GM12878 (cell line): ENCODE measurements around the gene PAM. TPM values are rescaled to one million over a fixed set of nuclear protein-coding genes. Genes with fewer than 3 reads are reported as not detected.

ENCODE experiments used
- ATAC-seq: fragments of 200-7000 bp; cut with Tn5 transposase; 3 replicates; pipeline ENCODE4 v1.9.1; 2020; ENCODE audit warnings: mild to moderate bottlenecking, moderate library complexity
- BruUV-seq: library from RNA; stranded (reverse); fragments of 400-500 nt; replicated peaks from 2 replicates; lab custom pipeline; 2021; lab: Mats Ljungman, UMichigan
- CTCF ChIA-PET: fragments of 300-600 bp; sonication (Branson Sonifier 250); formaldehyde crosslinking; extraction: SDS; loops from one replicate; lab custom pipeline; 2021; ENCODE audit warnings: inconsistent platforms; lab: Yijun Ruan, JAX
- POLR2A ChIA-PET: fragments of 350-600 bp; formaldehyde crosslinking; extraction: SDS; loops from one replicate; lab custom pipeline; 2021; ENCODE audit warnings: inconsistent platforms; lab: Charles Lee
- RAD21 ChIA-PET: fragments of 300-600 bp; sonication (Branson Sonifier 250); formaldehyde crosslinking; loops from one replicate; lab custom pipeline; 2023; ENCODE audit warnings: antibody characterized with exemption; ENCODE audit not compliant: unreplicated experiment; lab: Charles Lee
- SMC1A ChIA-PET: fragments of 300-600 bp; sonication (Branson Sonifier 250); formaldehyde crosslinking; loops from one replicate; lab custom pipeline; 2023; ENCODE audit not compliant: unreplicated experiment, uncharacterized antibody; lab: Charles Lee
- DNase-seq: peaks from one replicate; pipeline ENCODE4 v3.0.0-alpha.2; 2011; ENCODE audit warnings: low read depth, low spot score
- FAIRE-seq: peaks from 3 replicates; lab custom pipeline; 2011; peaks lifted over from hg19 to GRCh38; lab: Jason Lieb, UNC
- H2AFZ ChIP-seq: 2 replicates; pipeline ENCODE4 v1.6.0; 2011; ENCODE audit warnings: low read depth, low read length, control low read depth; ENCODE audit not compliant: control insufficient read depth
- H3K27ac ChIP-seq: 2 replicates; pipeline ENCODE4 v1.5.1; 2011; ENCODE audit warnings: control low read depth; ENCODE audit not compliant: control insufficient read depth, insufficient read depth
- H3K27me3 ChIP-seq, 2 experiments: replicated peaks in 1 of 2; 2 replicates each; pipeline versions ENCODE4 v1.6.0 to v1.6.1; 2011; ENCODE audit warnings: low read length in 1 of 2; ENCODE audit not compliant: control insufficient read depth in 2 of 2, insufficient read depth in 2 of 2
- H3K36me3 ChIP-seq, 2 experiments: 2 replicates each; pipeline ENCODE4 v1.5.1; 2011; ENCODE audit warnings: low read length in 1 of 2; ENCODE audit not compliant: control insufficient read depth in 2 of 2, insufficient read depth in 2 of 2
- H3K4me1 ChIP-seq: 2 replicates; pipeline ENCODE4 v1.6.1; 2011; ENCODE audit warnings: mild to moderate bottlenecking, low read length, moderate library complexity, mixed read lengths; ENCODE audit not compliant: control insufficient read depth, insufficient read depth
- H3K4me2 ChIP-seq: 2 replicates; pipeline ENCODE4 v1.6.0; 2011; ENCODE audit warnings: control low read depth; ENCODE audit not compliant: control insufficient read depth, insufficient read depth
- H3K4me3 ChIP-seq: fragments of 200-600 bp; sonication (generic); 2 replicates; pipeline ENCODE4 v1.5.1; 2016
- H3K79me2 ChIP-seq: 2 replicates; pipeline ENCODE4 v1.6.0; 2011; ENCODE audit warnings: low read length; ENCODE audit not compliant: control insufficient read depth, insufficient read depth
- H3K9ac ChIP-seq: 2 replicates; pipeline ENCODE4 v1.8.0; 2011; ENCODE audit warnings: low read length, control low read depth, mixed read lengths; ENCODE audit not compliant: control insufficient read depth, insufficient read depth
- H3K9me3 ChIP-seq: replicated peaks from 3 replicates; pipeline ENCODE4 v1.5.1; 2011; ENCODE audit warnings: mild to moderate bottlenecking, low read length; ENCODE audit not compliant: control insufficient read depth, insufficient read depth
- H4K20me1 ChIP-seq: 2 replicates; pipeline ENCODE4 v1.6.0; 2011; ENCODE audit not compliant: control insufficient read depth, insufficient read depth
- CREB1 ChIP-seq: IDR thresholded peaks from 2 replicates; pipeline ENCODE4 v1.6.1; 2012; ENCODE audit warnings: low read depth, mild to moderate bottlenecking, inconsistent platforms
- ESRRA ChIP-seq: IDR thresholded peaks from 2 replicates; pipeline ENCODE4 v1.6.1; 2012; ENCODE audit warnings: mild to moderate bottlenecking, low read length, improper control_type of control experiment
- ETV6 ChIP-seq, 2 experiments: fragments of 450-650 bp in 1 of 2; IDR thresholded peaks in 1 of 2; conservative IDR thresholded peaks in 1 of 2; 2 replicates each; pipeline ENCODE4 v1.6.1; 2014; ENCODE audit warnings: antibody characterized with exemption in 1 of 2, borderline replicate concordance in 1 of 2, low read depth in 1 of 2, mild to moderate bottlenecking in 1 of 2, moderate library complexity in 1 of 2
- EZH2 ChIP-seq: IDR thresholded peaks from 2 replicates; pipeline ENCODE4 v1.6.1; 2012; ENCODE audit warnings: low read depth, mild to moderate bottlenecking, control low read depth, inconsistent platforms, low read length, borderline replicate concordance; ENCODE audit not compliant: control insufficient read depth
- FOS ChIP-seq: IDR thresholded peaks from 3 replicates; pipeline ENCODE4 v1.6.1; 2011; ENCODE audit warnings: borderline replicate concordance; ENCODE audit not compliant: insufficient read length; ENCODE audit errors: extremely low read depth
- MYC ChIP-seq: IDR thresholded peaks from 2 replicates; pipeline ENCODE4 v1.6.1; 2011; ENCODE audit warnings: mild to moderate bottlenecking, low read length, moderate library complexity, inconsistent platforms; ENCODE audit not compliant: insufficient read depth, insufficient replicate concordance, insufficient read length, severe bottlenecking
- NFYA ChIP-seq: IDR thresholded peaks from 2 replicates; pipeline ENCODE4 v1.6.1; 2011; ENCODE audit warnings: low read depth, mild to moderate bottlenecking, low read length, improper control_type of control experiment, borderline replicate concordance
- RELA ChIP-seq: fragments of 450-650 bp; IDR thresholded peaks from 2 replicates; pipeline ENCODE4 v1.8.0; 2014; ENCODE audit warnings: borderline replicate concordance; ENCODE audit not compliant: partially characterized antibody
- SREBF2 ChIP-seq: IDR thresholded peaks from 2 replicates; pipeline ENCODE4 v1.6.1; 2012; ENCODE audit warnings: mild to moderate bottlenecking, low read length
- WGBS: methylation state at CpG from one replicate; pipeline ENCODE4 v1.1.6; 2016; ENCODE audit warnings: low lambda C conversion rate; ENCODE audit not compliant: insufficient replicate concordance, insufficient coverage; ENCODE audit errors: missing lambda C conversion rate; 5-methylcytosine and 5-hydroxymethylcytosine counted together
- in situ Hi-C: fragments of 300-500 bp; cut with MboI; formaldehyde crosslinking; loops from 9 replicates; pipeline ENCODE4 v1.14.3; 2018; ENCODE audit warnings: mixed read lengths
- intact Hi-C: fragments of 100-400 bp; cut with micrococcal nuclease; formaldehyde crosslinking; loops from one replicate; pipeline ENCODE4 v1.14.2; 2022; ENCODE audit not compliant: unreplicated experiment
- polyA plus RNA-seq, 11 experiments: library from polyadenylated mRNA; depleted of rRNA in 4 of 11; unstranded in 6 of 11; stranded (reverse) in 5 of 11; fragments of >200 nt; fragmentation: Nextera tagmentation in 4 of 11; fragmentation: Illumina TruSeq in 1 of 11; extraction: Ambion mirVana in 4 of 11; extraction: Trizol in 1 of 11; gene quantifications; 1 replicate in 1 of 11; 2 replicates in 10 of 11; pipeline versions ENCODE4 v1.2.1 to v1.2.3, GENCODE V29; 2011 to 2016; ENCODE audit warnings: inconsistent platforms in 2 of 11, missing spikeins in 2 of 11, low read depth in 1 of 11
- total RNA-seq, 4 experiments: library from RNA; depleted of rRNA in 3 of 4; stranded (reverse); fragments of >200 nt in 3 of 4; fragmentation: Illumina TruSeq in 1 of 4; extraction: Trizol in 1 of 4; gene quantifications; 2 replicates each; pipeline versions ENCODE4 v1.2.1 to v1.2.3, GENCODE V29; 2013 to 2021
- TF ChIP-seq, protein P1 (sequence below): IDR thresholded peaks from 2 replicates; pipeline ENCODE4 v1.6.1; 2011; ENCODE audit warnings: mild to moderate bottlenecking, low read depth, low read length, moderate library complexity; ENCODE audit not compliant: insufficient replicate concordance
- TF ChIP-seq, protein P2 (sequence below): fragments of 150-350 bp; IDR thresholded peaks from 2 replicates; pipeline ENCODE4 v1.6.1; 2016; ENCODE audit warnings: low read depth, low read length
- TF ChIP-seq, protein P3 (sequence below): fragments of 150-350 bp; IDR thresholded peaks from 2 replicates; pipeline ENCODE4 v1.6.1; 2014; ENCODE audit warnings: mild to moderate bottlenecking, low read depth, low read length
- TF ChIP-seq, protein P4 (sequence below): fragments of 450-650 bp; IDR thresholded peaks from 2 replicates; pipeline ENCODE4 v1.6.1; 2017; ENCODE audit warnings: antibody characterized with exemption, mild to moderate bottlenecking, moderate library complexity

Gene PAM
- total and polyA plus RNA-seq, 10 of the 15 experiments (the other 5 are each of a cell fraction or from before 2014, with no cell fraction given) = 5.5 to 72.5 (median 15.4) TPM

DNA sequence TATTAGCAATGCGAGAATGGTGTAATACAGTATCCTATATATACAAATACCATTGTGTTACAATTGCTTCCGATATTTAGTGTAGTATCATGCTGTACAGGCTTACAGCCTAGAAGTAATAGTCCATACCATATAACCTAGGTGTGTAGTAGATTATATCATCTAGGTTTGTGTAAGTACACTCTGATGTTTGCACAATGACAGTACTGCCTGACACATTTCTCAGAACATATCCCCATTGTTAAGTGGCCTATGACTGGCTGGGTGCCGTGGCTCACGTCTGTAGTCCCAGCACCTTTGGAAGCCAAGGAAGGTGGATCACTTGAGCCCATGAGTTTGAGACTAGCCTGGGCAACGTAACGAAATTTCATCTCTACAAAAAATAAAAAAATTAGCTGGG lies 124.6 kb downstream of the PAM start:
- Histone ChIP-seq H3K9me3 (no peaks in the 10 kb centered on the region; the same call in 2 of the 3 replicates), H2AFZ (no peak overlapping the region), H3K4me1 (no peaks in the 10 kb centered on the region), H3K27me3 (no peaks in the 10 kb centered on the region), H3K9ac (no peak overlapping the region), H3K27ac (no peak overlapping the region), H3K36me3 (no peaks in the 10 kb centered on the region), H3K79me2 (no peaks in the 10 kb centered on the region), H3K4me3 (no peak overlapping the region), H4K20me1 (no peaks in the 10 kb centered on the region), H3K4me2 (no peak overlapping the region)
- no peak for DNase-seq
- FAIRE-seq = no peak
- intact Hi-C loops (no loop called here), in situ Hi-C loops (no loop called here)
- SMC1A ChIA-PET = no interaction called here
- no peak for ATAC-seq
- POLR2A ChIA-PET = no interaction called here
- RAD21 ChIA-PET = no interaction called here
- CTCF ChIA-PET = interaction anchor here (1.0 kb wide), 1 partner anchor 22 kb away, joined by 3 read pairs; no protein-coding TSS in a partner anchor
- no TSS peak for BruUV-seq
- WGBS = 88% methylated on average over 6 of the region's 6 CpGs
- TF ChIP-seq, protein P1, sequence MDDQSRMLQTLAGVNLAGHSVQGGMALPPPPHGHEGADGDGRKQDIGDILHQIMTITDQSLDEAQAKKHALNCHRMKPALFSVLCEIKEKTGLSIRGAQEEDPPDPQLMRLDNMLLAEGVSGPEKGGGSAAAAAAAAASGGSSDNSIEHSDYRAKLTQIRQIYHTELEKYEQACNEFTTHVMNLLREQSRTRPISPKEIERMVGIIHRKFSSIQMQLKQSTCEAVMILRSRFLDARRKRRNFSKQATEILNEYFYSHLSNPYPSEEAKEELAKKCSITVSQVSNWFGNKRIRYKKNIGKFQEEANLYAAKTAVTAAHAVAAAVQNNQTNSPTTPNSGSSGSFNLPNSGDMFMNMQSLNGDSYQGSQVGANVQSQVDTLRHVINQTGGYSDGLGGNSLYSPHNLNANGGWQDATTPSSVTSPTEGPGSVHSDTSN = no peak
- no peak for TF ChIP-seq NFYA
- TF ChIP-seq RELA = no peak
- no peak for TF ChIP-seq FOS
- TF ChIP-seq, protein P2, sequence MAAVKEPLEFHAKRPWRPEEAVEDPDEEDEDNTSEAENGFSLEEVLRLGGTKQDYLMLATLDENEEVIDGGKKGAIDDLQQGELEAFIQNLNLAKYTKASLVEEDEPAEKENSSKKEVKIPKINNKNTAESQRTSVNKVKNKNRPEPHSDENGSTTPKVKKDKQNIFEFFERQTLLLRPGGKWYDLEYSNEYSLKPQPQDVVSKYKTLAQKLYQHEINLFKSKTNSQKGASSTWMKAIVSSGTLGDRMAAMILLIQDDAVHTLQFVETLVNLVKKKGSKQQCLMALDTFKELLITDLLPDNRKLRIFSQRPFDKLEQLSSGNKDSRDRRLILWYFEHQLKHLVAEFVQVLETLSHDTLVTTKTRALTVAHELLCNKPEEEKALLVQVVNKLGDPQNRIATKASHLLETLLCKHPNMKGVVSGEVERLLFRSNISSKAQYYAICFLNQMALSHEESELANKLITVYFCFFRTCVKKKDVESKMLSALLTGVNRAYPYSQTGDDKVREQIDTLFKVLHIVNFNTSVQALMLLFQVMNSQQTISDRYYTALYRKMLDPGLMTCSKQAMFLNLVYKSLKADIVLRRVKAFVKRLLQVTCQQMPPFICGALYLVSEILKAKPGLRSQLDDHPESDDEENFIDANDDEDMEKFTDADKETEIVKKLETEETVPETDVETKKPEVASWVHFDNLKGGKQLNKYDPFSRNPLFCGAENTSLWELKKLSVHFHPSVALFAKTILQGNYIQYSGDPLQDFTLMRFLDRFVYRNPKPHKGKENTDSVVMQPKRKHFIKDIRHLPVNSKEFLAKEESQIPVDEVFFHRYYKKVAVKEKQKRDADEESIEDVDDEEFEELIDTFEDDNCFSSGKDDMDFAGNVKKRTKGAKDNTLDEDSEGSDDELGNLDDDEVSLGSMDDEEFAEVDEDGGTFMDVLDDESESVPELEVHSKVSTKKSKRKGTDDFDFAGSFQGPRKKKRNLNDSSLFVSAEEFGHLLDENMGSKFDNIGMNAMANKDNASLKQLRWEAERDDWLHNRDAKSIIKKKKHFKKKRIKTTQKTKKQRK = no peak
- TF ChIP-seq EZH2 = no peak
- no peak for TF ChIP-seq SREBF2
- TF ChIP-seq, protein P3, sequence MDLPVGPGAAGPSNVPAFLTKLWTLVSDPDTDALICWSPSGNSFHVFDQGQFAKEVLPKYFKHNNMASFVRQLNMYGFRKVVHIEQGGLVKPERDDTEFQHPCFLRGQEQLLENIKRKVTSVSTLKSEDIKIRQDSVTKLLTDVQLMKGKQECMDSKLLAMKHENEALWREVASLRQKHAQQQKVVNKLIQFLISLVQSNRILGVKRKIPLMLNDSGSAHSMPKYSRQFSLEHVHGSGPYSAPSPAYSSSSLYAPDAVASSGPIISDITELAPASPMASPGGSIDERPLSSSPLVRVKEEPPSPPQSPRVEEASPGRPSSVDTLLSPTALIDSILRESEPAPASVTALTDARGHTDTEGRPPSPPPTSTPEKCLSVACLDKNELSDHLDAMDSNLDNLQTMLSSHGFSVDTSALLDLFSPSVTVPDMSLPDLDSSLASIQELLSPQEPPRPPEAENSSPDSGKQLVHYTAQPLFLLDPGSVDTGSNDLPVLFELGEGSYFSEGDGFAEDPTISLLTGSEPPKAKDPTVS = no peak
- TF ChIP-seq MYC = no peak
- no peak for TF ChIP-seq CREB1
- TF ChIP-seq, protein P4, sequence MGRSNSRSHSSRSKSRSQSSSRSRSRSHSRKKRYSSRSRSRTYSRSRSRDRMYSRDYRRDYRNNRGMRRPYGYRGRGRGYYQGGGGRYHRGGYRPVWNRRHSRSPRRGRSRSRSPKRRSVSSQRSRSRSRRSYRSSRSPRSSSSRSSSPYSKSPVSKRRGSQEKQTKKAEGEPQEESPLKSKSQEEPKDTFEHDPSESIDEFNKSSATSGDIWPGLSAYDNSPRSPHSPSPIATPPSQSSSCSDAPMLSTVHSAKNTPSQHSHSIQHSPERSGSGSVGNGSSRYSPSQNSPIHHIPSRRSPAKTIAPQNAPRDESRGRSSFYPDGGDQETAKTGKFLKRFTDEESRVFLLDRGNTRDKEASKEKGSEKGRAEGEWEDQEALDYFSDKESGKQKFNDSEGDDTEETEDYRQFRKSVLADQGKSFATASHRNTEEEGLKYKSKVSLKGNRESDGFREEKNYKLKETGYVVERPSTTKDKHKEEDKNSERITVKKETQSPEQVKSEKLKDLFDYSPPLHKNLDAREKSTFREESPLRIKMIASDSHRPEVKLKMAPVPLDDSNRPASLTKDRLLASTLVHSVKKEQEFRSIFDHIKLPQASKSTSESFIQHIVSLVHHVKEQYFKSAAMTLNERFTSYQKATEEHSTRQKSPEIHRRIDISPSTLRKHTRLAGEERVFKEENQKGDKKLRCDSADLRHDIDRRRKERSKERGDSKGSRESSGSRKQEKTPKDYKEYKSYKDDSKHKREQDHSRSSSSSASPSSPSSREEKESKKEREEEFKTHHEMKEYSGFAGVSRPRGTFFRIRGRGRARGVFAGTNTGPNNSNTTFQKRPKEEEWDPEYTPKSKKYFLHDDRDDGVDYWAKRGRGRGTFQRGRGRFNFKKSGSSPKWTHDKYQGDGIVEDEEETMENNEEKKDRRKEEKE = no peak
- no peak for TF ChIP-seq ESRRA
- TF ChIP-seq ETV6 (conservative IDR thresholded peaks at IDR 0.05 in 1 of 2, IDR thresholded peaks at IDR 0.05 in 1 of 2; ENCODE audit: borderline replicate concordance in 1 of 2, low read depth in 1 of 2) = no peak
